Upper lobe of right lung (tissue), 1 donor: ENCODE data around the gene GDF15. TPM values are rescaled to one million over a fixed set of nuclear protein-coding genes. Genes with fewer than 3 reads are reported as not detected.

Source experiments
- ATAC-seq: fragments of 200-7000 bp; cut with Tn5 transposase; one replicate; pipeline ENCODE4 v1.9.1; 2020; ENCODE audit warnings: mild to moderate bottlenecking, moderate library complexity
- DNase-seq: peaks from one replicate; pipeline ENCODE4 v3.0.0-alpha.2; 2020
- H3K27ac ChIP-seq: fragments of 200-600 bp; one replicate; pipeline ENCODE4 v1.8.0; 2022
- H3K27me3 ChIP-seq: fragments of 200-600 bp; one replicate; pipeline ENCODE4 v1.8.0; 2022; ENCODE audit warnings: mild to moderate bottlenecking
- H3K36me3 ChIP-seq: fragments of 200-600 bp; one replicate; pipeline ENCODE4 v1.8.0; 2022
- H3K4me1 ChIP-seq: fragments of 200-600 bp; one replicate; pipeline ENCODE4 v1.8.0; 2022
- H3K4me3 ChIP-seq: fragments of 200-600 bp; one replicate; pipeline ENCODE4 v1.8.0; 2022; ENCODE audit warnings: mild to moderate bottlenecking
- H3K9me3 ChIP-seq: fragments of 200-600 bp; one replicate; pipeline ENCODE4 v1.8.0; 2022
- CTCF ChIP-seq: fragments of 200-600 bp; IDR thresholded peaks from one replicate; pipeline ENCODE4 v1.8.0; 2022; ENCODE audit warnings: antibody characterized with exemption
- intact Hi-C: fragments of 100-400 bp; cut with DNase I; formaldehyde crosslinking; loops from one replicate; pipeline ENCODE4 v1.11.0; 2022
- total RNA-seq: library from RNA; stranded (reverse); fragmentation: NEBNext Ultra II Directional; extraction: Animal tissue kit (Norgen Biotek cat#: 25700); gene quantifications from one replicate; pipeline ENCODE4 v1.2.1, GENCODE V29; 2021
- donor health status: DM: no; HTN: yes; CAD: no; lungs with severe emphysema.

Gene GDF15
- total RNA-seq, 1 donor from 2014 or later, result 105 TPM

- Histone ChIP-seq H3K9me3 (no peaks in the 10 kb centered on the region), H3K27me3 (no peaks in the 10 kb centered on the region), H3K27ac (peak overlapping the region; percentile 63), H3K4me1 (peaks cover 30% of the 10 kb centered on the region), H3K36me3 (no peaks in the 10 kb centered on the region), H3K4me3 (no peak overlapping the region)
- no peak for TF ChIP-seq CTCF
- DNase-seq (no peak), ATAC-seq (no peak)
- intact Hi-C loops, result no loop called here
These were observed 43.9 kb downstream of the GDF15 start for GRCh38 chr19:18429717-18430416.

- ATAC-seq, result no peak
- no peak overlapping the region for H3K27ac ChIP-seq
- intact Hi-C loops, result no loop called here
- no peaks in the 10 kb centered on the region for H3K27me3 ChIP-seq
- H3K9me3 ChIP-seq, result no peaks in the 10 kb centered on the region
- DNase-seq, result no peak
- H3K36me3 ChIP-seq, result no peaks in the 10 kb centered on the region
- no peak overlapping the region for H3K4me3 ChIP-seq
- peaks cover 26% of the 10 kb centered on the region for H3K4me1 ChIP-seq
- TF ChIP-seq CTCF, result no peak
These were observed 44.6 kb downstream of the GDF15 start for GRCh38 chr19:18430417-18431144.

GRCh38 chr19:18431351-18432197 lies 45.6 kb downstream of the GDF15 start:
- no peak for DNase-seq
- no peak for ATAC-seq
- H3K27me3 ChIP-seq, result no peaks in the 10 kb centered on the region
- H3K36me3 ChIP-seq, result no peaks in the 10 kb centered on the region
- no peak overlapping the region for H3K27ac ChIP-seq
- peaks cover 24% of the 10 kb centered on the region for H3K4me1 ChIP-seq
- H3K4me3 ChIP-seq, result no peak overlapping the region
- no peak for TF ChIP-seq CTCF
- intact Hi-C loops, result no loop called here
- H3K9me3 ChIP-seq, result no peaks in the 10 kb centered on the region

- H3K27me3 ChIP-seq, result no peaks in the 10 kb centered on the region
- no peak for TF ChIP-seq CTCF
- H3K4me3 ChIP-seq, result peak overlapping the region; percentile 45
- H3K27ac ChIP-seq, result no peak overlapping the region
- peaks cover 29% of the 10 kb centered on the region for H3K4me1 ChIP-seq
- no peak for DNase-seq
- intact Hi-C loops, result no loop called here
- H3K9me3 ChIP-seq, result no peaks in the 10 kb centered on the region
- H3K36me3 ChIP-seq, result no peaks in the 10 kb centered on the region
- ATAC-seq, result no peak
These were observed 46.5 kb downstream of the GDF15 start for GRCh38 chr19:18432275-18433014.

- Histone ChIP-seq H3K36me3 (no peaks in the 10 kb centered on the region), H3K27ac (no peak overlapping the region), H3K4me3 (peak overlapping the region; percentile 45), H3K9me3 (no peaks in the 10 kb centered on the region), H3K27me3 (no peaks in the 10 kb centered on the region), H3K4me1 (peaks cover 30% of the 10 kb centered on the region)
- TF ChIP-seq CTCF, result no peak
- ATAC-seq (peak; percentile 1), DNase-seq (no peak)
- intact Hi-C loops, result no loop called here
These were observed 47.2 kb downstream of the GDF15 start for GRCh38 chr19:18433015-18433691.
